Fibroblast of skin of left biceps (primary cell): Measurements from ENCODE around the gene MAP3K14.
"Not testable (repeated sequence)": the region's sequence is repeated elsewhere in the genome, so short reads cannot be mapped to it uniquely, and the experiment has no call there.

ENCODE experiments used
- DNase-seq, 2 experiments: peaks; one replicate each; pipeline ENCODE4 v3.0.0-alpha.2; 2013; ENCODE audit warnings: low read depth in 2 of 2

The MAP3K14 gene

DNA sequence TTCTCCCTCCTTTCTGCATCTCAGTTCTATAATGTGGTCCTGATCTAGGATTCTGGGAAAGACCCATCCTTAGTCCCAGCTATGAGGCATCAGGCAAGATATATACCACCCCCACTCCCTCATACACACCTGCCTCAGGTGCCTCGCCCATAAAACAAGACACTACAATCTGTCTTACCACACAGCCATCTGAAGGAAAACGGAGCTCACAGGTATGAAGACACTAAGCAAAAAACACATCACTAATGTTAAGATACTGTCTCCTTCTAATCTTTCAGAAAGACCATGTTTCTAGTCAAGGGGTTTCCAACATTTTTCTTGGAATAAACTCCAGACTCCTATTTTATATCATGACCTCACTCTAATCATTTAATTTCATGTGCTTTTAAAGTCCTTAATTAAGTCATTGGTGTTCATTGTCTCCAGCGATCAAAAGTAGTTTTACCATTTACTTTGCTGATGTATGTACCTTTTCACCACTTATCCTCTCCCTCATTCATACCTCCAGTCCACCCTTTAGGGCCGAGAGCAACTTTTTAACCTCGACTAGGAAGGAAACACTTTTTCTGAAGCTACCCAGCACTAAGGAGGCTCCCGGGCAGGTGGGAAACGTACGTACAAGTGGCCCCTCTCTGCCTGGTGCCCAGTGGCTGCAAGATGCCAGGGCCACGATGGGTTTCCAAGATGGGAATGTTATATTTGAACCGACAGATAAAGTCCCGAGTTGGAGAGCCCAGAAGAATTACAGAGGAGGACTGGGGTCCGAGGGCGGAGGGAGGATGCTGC, 979 bp downstream of the MAP3K14 start:
- no peak for DNase-seq

DNA sequence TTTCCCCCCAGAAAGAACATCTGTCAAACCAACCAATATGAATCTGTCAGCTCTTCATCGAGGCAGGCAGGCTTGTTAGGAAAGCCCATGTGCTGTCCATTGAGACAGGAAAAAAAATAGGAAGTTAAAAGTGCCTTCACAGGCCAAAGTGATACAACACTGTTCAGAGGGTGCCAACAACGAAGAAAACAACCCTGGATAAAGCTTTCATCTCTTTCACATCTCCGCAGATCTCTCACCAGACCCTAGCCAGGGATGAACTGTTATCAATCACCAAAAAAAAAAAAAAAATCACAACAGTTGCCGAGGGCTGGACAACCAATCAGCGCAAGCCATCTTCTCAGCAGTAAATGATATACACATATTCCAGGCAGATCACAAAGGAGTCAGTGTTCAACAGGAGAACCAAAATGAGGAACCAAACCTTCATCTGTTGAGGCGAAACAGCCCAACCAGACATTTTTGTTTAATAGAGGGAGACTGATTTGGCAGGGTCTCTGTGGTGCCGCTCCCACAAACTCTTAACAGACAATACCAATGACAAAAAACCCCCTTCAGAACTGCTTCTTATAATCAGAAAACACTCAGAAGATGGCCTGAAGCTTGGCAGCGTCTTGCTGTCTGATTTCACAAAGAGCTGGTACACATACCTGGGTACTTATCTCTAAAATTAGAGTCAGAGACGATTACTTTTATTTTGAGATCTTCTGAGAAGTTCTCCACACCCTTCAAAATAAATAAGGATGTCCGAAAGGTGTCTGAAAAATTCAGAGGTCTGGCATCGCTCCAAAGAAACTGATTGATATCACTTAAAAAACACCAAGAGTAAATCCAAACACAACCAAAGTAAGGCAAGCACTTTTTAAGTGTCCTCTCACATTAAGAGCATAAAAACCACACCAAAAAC, 1.8 kb downstream of the MAP3K14 start:
- DNase-seq, result no peak

DNA sequence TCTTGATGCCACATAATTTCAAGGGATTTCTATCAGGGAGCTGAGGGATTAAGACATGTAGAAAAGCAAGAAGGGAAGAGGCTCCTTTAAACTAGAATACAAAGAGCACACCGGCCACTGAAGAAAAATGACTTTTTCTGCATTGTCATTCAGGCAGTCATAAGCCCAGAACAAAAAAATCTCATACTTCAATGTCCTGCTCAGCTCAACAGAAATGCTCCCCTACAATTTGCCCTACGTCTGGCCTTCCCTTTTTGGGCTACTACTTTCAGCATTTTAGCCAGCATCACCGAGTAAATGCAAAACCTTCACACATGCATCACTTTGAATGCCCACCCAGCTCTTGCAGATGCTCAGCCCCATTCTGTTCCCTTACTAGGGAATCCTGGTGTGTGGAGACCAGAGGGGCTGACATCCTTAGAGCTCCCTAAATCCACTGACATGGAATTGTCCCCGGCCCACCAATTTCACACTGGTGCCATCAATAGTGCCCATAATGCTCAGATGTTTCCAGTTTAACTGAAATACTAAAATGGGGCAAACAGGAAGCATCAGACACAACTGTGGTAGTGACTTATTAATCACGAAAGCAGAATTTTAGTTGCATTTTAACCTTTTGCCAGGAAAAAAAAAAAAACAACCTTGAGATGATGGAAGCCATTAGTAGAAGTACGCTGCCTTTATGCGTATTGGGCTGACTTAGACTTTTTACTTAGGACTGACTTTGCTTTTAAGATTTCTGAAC, 2.7 kb downstream of the MAP3K14 start:
- DNase-seq, result no peak

DNA sequence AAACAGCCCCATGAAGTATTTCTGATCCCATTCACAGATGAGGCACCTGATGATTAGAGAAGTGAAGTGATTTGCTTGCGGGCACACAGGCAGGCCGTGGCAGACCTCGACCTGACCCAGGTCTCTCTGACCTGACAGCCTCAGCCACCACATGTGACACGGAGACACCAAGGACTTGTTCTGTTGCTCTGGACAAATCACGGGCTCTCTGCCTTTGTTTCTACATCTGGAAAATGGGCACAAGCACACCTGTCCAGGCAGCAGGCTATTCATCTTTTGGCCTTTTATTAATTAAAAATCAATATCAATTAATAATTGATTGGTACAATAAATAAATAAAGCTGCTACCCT, 3.4 kb downstream of the MAP3K14 start:
- no peak for DNase-seq

DNA sequence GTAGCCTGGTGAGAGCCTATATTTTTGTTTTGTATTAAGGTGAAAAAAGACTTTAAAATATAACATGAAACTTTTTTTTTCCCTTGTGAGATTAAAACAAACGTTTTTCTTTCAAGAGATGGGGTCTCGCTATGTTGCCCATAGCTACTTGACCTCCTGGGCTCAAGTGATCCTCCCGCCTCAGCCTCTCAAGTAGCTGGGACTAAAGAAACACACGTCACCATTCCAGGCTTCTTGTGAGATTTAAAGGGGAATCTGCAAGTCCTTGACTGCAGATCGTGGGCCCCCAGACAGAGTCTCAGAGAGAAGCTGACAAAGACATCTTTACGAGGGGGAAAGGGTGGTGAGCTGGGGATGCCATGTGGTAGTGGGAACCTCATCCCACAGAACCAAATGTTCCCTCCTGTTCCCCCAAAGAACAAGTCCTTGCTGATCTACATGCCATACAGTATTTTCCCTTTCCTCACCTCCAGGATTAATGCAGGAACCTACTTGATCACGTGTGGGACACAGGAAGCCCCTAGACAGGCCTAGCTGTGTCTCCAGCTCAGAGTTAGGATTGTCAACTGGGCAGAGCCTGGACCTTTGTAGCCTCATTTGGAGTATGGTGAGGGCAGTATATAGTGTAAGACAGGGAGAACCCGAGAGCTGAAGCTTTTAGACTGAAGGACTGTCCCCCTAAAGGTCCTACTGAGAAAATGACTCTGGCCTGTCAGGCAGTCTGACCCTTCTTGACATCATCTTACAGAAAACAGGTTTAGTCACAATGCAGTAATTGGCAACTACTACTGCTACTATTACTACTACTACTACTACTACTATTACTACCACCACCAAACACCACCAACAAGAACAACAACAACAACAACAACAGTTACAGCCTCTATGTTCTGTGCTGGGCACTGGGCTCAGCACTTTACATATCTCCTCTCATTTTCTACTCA, 4.1 kb downstream of the MAP3K14 start:
- no peak for DNase-seq

DNA sequence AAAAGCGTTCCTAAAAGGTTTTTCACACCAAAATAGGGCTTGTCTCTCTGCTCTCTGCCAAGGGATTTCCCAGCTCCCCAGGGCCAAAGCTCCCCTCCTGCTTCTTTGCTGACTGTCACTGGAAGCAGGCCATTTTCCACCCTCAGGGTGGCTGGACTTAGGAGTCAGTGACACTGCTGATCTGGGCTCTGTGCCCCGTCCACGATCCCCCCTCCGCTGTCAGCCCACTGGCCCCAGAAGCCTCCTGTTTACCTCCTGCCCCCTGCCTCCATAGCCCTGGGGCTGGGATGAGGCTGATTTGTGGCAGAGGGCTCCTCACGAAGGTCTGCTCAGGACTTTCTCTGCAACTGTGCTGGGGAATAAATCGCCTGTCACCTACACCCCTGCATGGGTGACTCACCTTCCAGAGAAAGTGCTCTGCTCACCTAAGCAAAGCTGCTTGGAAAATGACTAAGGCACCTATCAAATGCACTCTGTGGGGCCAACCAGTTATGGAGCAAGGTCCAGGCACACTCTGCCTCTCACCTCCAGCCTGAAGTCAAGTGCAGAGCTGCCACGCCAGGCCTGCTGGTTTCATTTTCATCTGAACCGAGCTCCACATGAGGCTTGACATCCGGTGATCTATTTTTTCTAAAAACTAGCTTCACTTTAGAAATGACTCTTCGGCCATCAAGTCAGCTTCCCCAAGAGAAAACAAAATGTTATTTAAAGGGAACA, 4.9 kb downstream of the MAP3K14 start:
- no peak for DNase-seq

DNA sequence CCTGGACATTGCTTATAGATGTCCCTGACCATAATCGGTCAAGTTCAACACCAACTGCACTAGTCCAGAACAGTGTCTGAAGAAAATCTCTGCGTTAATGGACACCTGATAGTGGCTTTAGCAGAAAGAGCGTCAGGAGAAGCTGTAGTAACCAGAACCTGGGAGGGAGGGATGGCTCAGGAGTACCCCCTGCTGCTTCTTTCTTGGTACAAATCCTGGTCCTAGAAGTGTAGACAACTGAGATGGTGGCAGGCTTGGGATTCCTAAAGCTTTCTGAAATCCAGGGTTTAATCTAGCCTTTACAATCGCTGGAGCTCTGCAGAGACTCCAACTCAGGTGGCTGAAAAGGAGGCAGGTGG, 5.4 kb downstream of the MAP3K14 start:
- DNase-seq, result no peak

GRCh38 chr17:45310380-45311324, 6.2 kb downstream of the MAP3K14 start:
- no peak for DNase-seq

DNA sequence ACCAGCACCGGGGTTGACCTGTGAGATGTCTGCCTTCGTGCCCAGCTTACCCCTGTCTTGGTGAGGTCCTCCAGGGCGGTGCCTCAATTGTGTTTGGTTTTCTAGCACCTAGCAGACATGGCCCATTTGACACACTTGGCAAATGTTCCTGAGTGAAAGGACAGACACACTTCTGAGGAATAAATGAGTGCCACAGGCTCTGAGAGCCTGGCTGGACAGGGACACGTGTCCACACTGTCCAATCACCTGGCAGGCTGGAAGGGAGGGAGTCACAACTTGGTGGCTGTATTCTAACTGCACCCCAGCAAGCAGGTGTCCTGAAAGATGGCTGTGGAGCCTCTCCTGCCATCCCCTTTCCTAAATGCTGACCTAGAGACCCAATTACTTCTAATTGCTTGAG, 7.4 kb downstream of the MAP3K14 start:
- DNase-seq, result no peak

- DNase-seq, result no peak
These were observed 8.0 kb downstream of the MAP3K14 start for GRCh38 chr17:45308840-45309239.

DNA sequence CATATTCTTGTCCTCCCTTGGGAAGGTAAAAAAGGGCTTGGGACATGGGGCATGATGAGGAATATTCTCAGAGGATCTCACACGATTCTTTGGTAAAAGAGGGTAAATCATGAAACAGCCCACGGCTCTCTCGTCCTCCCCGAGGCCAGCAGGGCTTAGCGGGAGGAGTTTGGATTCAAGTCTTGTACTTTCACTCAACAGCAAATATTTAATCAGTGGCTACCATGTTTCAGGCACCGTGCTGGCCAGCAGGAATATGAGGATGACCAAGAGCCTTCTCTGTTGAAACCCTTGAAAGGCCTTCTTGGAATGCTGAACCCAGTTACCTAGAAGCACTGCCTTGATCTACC, 8.8 kb downstream of the MAP3K14 start:
- no peak for DNase-seq

DNA sequence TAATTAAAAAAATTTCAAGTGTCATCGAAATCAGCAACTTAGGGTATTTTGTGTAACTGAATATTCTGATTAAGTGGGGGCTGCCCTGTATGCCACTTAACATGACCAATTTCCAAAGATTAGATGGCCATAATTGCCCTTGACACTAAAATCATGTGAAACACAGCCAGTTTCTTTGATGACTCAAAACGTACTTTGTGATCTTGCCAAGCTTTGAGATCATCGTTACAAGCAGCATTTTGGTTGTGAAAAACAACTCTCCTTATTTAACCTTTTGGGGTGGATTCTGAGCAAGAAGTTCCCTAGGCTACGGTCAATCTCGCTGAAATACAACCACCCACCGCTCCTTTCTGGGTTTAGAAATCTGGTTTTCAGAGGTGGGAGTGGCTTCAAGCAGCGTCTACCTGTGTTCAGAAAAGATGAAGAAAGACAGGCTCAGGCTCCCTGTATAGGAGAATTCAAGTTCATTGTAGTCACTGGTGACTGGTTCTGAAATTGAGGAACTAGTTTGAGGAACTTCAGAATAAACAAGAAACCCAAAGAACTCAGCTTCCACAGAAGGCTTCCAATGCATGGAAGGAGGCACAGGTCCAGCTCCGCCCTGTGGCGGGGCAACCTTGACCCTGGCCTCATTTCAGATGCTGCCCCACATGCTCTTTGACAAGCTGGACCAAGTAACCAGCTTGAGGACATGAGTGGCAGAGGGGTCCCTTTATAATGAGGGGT, 9.4 kb downstream of the MAP3K14 start:
- peak; percentile 57 to 64 for DNase-seq

- DNase-seq, result no peak
These were observed 10.2 kb downstream of the MAP3K14 start for GRCh38 chr17:45306623-45307022.

- no peak for DNase-seq
These were observed 10.7 kb downstream of the MAP3K14 start for GRCh38 chr17:45306094-45306493.

GRCh38 chr17:45305530-45306087, 11.2 kb downstream of the MAP3K14 start:
- DNase-seq, result peak in 1 of 2 experiments; percentile 23

GRCh38 chr17:45302649-45303173, 14.1 kb downstream of the MAP3K14 start:
- no peak for DNase-seq

- DNase-seq, result not testable (repeated sequence)
These were observed 14.6 kb downstream of the MAP3K14 start for GRCh38 chr17:45302220-45302619.

- no peak for DNase-seq
These were observed 15.1 kb downstream of the MAP3K14 start for GRCh38 chr17:45301674-45302073.
